ENCODE results near the gene CA10.

The CA10 gene

GRCh38 chr17:51805765-51806164 is 352.7 kb downstream of the CA10 start:
- H3F3A ChIP-seq (ENCODE audit: low read depth), result no peaks in the 10 kb centered on the region
- no peaks in the 10 kb centered on the region for H3K27me3 ChIP-seq (ENCODE audit: insufficient read depth, low read length, poor library complexity, severe bottlenecking)
- no peak overlapping the region for H3K4me3 ChIP-seq (ENCODE audit: low read length, poor library complexity, severe bottlenecking)
- TF ChIP-seq CTCF (conservative IDR thresholded peaks at IDR 0.05; ENCODE audit: low read length) (no peak), EZH2phosphoT487 (IDR thresholded peaks at IDR 0.05; ENCODE audit: borderline replicate concordance) (no peak)
- no peaks in the 10 kb centered on the region for H3K9me2 ChIP-seq (replicated peaks; ENCODE audit: low read depth, low read length)
- no peak overlapping the region for H3K4me2 ChIP-seq (ENCODE audit: low read depth, low read length, poor library complexity, severe bottlenecking)
- H3K79me2 ChIP-seq (ENCODE audit: insufficient read depth, low read length), result no peaks in the 10 kb centered on the region
- H3K9ac ChIP-seq (ENCODE audit: low read depth, low read length, poor library complexity, severe bottlenecking), result no peak overlapping the region
- H3K36me3 ChIP-seq (ENCODE audit: insufficient read depth, low read length), result no peaks in the 10 kb centered on the region
- H3K9me3 ChIP-seq (ENCODE audit: insufficient read depth, low read depth, low read length), result no peaks in the 10 kb centered on the region
- H2AFZ ChIP-seq (ENCODE audit: low read length), result no peak overlapping the region
- H4K20me1 ChIP-seq (ENCODE audit: insufficient read depth, low read length, poor library complexity, severe bottlenecking), result no peaks in the 10 kb centered on the region
- no peaks in the 10 kb centered on the region for H3K4me1 ChIP-seq (ENCODE audit: insufficient read depth, low read length, poor library complexity, severe bottlenecking)

- Histone ChIP-seq H3K4me3 (ENCODE audit: low read length, poor library complexity, severe bottlenecking) (no peak overlapping the region), H3K9me2 (replicated peaks; ENCODE audit: low read depth, low read length) (no peaks in the 10 kb centered on the region), H3K36me3 (ENCODE audit: insufficient read depth, low read length) (no peaks in the 10 kb centered on the region), H3K27me3 (ENCODE audit: insufficient read depth, low read length, poor library complexity, severe bottlenecking) (no peaks in the 10 kb centered on the region), H3K4me1 (ENCODE audit: insufficient read depth, low read length, poor library complexity, severe bottlenecking) (no peaks in the 10 kb centered on the region), H4K20me1 (ENCODE audit: insufficient read depth, low read length, poor library complexity, severe bottlenecking) (no peaks in the 10 kb centered on the region), H3K9me3 (ENCODE audit: insufficient read depth, low read depth, low read length) (no peaks in the 10 kb centered on the region), H3F3A (ENCODE audit: low read depth) (no peaks in the 10 kb centered on the region), H3K79me2 (ENCODE audit: insufficient read depth, low read length) (no peaks in the 10 kb centered on the region), H3K9ac (ENCODE audit: low read depth, low read length, poor library complexity, severe bottlenecking) (no peak overlapping the region), H2AFZ (ENCODE audit: low read length) (no peak overlapping the region), H3K4me2 (ENCODE audit: low read depth, low read length, poor library complexity, severe bottlenecking) (no peak overlapping the region)
- TF ChIP-seq EZH2phosphoT487 (IDR thresholded peaks at IDR 0.05; ENCODE audit: borderline replicate concordance), result no peak
- TF ChIP-seq CTCF (conservative IDR thresholded peaks at IDR 0.05; ENCODE audit: low read length), result no peak
Measured at GRCh38 chr17:51805185-51805584, 353.3 kb downstream of the CA10 start.

GRCh38 chr17:51803161-51803560 is 355.4 kb downstream of the CA10 start:
- H2AFZ ChIP-seq (ENCODE audit: low read length), result no peak overlapping the region

More at GRCh38 chr17:51803161-51803560, 355.4 kb downstream of the CA10 start:
- Histone ChIP-seq H3F3A (ENCODE audit: low read depth) (no peaks in the 10 kb centered on the region), H3K4me2 (ENCODE audit: low read depth, low read length, poor library complexity, severe bottlenecking) (no peak overlapping the region), H3K9me3 (ENCODE audit: insufficient read depth, low read depth, low read length) (no peaks in the 10 kb centered on the region), H3K4me1 (ENCODE audit: insufficient read depth, low read length, poor library complexity, severe bottlenecking) (no peaks in the 10 kb centered on the region), H3K4me3 (ENCODE audit: low read length, poor library complexity, severe bottlenecking) (no peak overlapping the region), H3K36me3 (ENCODE audit: insufficient read depth, low read length) (no peaks in the 10 kb centered on the region), H3K9ac (ENCODE audit: low read depth, low read length, poor library complexity, severe bottlenecking) (no peak overlapping the region), H3K79me2 (ENCODE audit: insufficient read depth, low read length) (no peaks in the 10 kb centered on the region), H4K20me1 (ENCODE audit: insufficient read depth, low read length, poor library complexity, severe bottlenecking) (no peaks in the 10 kb centered on the region), H3K27me3 (ENCODE audit: insufficient read depth, low read length, poor library complexity, severe bottlenecking) (no peaks in the 10 kb centered on the region), H3K9me2 (replicated peaks; ENCODE audit: low read depth, low read length) (no peaks in the 10 kb centered on the region)
- TF ChIP-seq CTCF (conservative IDR thresholded peaks at IDR 0.05; ENCODE audit: low read length) (no peak), EZH2phosphoT487 (IDR thresholded peaks at IDR 0.05; ENCODE audit: borderline replicate concordance) (no peak)
